NK-92 treated with Interleukin-12 subunit alpha and Interleukin-12 subunit beta, amount 100 ng/mL, for 24 hours (cell line): ENCODE results near the gene CD247.

Experiments
- DNase-seq: peaks from one replicate; lab custom pipeline; 2025; lab: John Stamatoyannopoulos, UW

CD247 gene

GRCh38 chr1:167542109-167543032, 24.0 kb upstream of the CD247 start:
- no peak for DNase-seq

- DNase-seq, result no peak
Measured at GRCh38 chr1:167541610-167542009, 23.3 kb upstream of the CD247 start.

- no peak for DNase-seq
Measured at GRCh38 chr1:167541003-167541402, 22.7 kb upstream of the CD247 start.

GRCh38 chr1:167538657-167539056, 20.3 kb upstream of the CD247 start:
- no peak for DNase-seq

- peak; percentile 23 for DNase-seq
Measured at GRCh38 chr1:167533851-167534300, 15.5 kb upstream of the CD247 start.

- no peak for DNase-seq
Measured at GRCh38 chr1:167532964-167533824, 14.9 kb upstream of the CD247 start.

GRCh38 chr1:167532375-167532774, 14.0 kb upstream of the CD247 start:
- no peak for DNase-seq

- no peak for DNase-seq
Measured at GRCh38 chr1:167529829-167530474, 11.6 kb upstream of the CD247 start.

GRCh38 chr1:167528057-167528728, 9.9 kb upstream of the CD247 start:
- DNase-seq, result no peak

- no peak for DNase-seq
Measured at GRCh38 chr1:167526667-167527383, 8.5 kb upstream of the CD247 start.

- DNase-seq, result no peak
Measured at GRCh38 chr1:167524651-167525050, 6.3 kb upstream of the CD247 start.

- DNase-seq, result no peak
Measured at GRCh38 chr1:167522246-167522645, 3.9 kb upstream of the CD247 start.

GRCh38 chr1:167520711-167521206, 2.4 kb upstream of the CD247 start:
- DNase-seq, result peak; percentile 5

- peak; percentile 94 for DNase-seq
Measured at GRCh38 chr1:167517535-167518330, 596 bp downstream of the CD247 start.

GRCh38 chr1:167516404-167517388, 1.6 kb downstream of the CD247 start:
- DNase-seq, result no peak

GRCh38 chr1:167515893-167516321, 2.4 kb downstream of the CD247 start:
- no peak for DNase-seq

- DNase-seq, result no peak
Measured at GRCh38 chr1:167515461-167515860, 2.9 kb downstream of the CD247 start.

GRCh38 chr1:167514288-167514687, 4.0 kb downstream of the CD247 start:
- DNase-seq, result no peak
